Sigmoid colon (tissue), 4 donors: Measurements from ENCODE around the gene NRF1.

Experiments
- EP300 ChIP-seq, 4 donors: sonication (generic); formaldehyde crosslinking; IDR thresholded peaks; one replicate each; pipeline ENCODE4 v1.6.1; 2017; ENCODE audit warnings: antibody characterized with exemption in 4 of 4
- POLR2A ChIP-seq, 2 donors: fragments of 450-650 bp; IDR thresholded peaks; one replicate each; pipeline ENCODE4 v1.6.1; 2016; ENCODE audit warnings: antibody characterized with exemption in 2 of 2, mild to moderate bottlenecking in 2 of 2, moderate library complexity in 2 of 2
- TF ChIP-seq, protein P1 (sequence below), 4 experiments: fragments of 450-650 bp in 3 of 4; fragments of 200-600 bp in 1 of 4; IDR thresholded peaks; one replicate each; pipeline ENCODE4 v1.5.1; 2016 to 2019; ENCODE audit warnings: antibody characterized with exemption in 4 of 4, mild to moderate bottlenecking in 3 of 4, moderate library complexity in 2 of 4

DNA sequence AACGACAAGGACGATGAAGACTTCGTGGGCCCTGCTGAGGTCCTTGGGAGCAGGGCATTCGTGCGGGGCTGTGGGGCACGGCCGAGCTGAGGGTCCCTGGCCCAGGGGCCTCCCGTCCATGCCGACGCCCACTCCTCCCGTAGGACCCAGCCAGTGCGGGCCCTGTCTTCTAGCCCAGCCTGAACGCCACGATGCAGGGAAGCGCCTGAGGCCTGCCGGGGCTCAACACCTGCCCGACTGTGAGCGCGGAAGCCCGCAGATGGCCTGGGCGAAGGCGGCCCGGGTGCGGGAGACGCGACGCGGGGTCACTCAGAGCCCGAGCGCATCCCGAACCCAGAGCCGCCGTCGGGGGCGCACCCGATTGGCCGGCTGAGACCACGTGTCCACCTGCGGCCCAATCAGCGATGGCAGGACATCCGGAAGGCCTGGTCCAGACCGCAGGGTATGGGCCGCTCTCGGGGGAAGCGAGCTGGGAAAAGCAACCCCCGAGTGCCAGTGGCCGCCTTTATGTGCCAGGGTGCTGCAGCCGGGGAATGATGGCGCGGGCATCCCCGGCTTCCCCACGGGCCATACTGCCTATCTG lies 151.0 kb downstream of the NRF1 start:
- TF ChIP-seq, protein P1, sequence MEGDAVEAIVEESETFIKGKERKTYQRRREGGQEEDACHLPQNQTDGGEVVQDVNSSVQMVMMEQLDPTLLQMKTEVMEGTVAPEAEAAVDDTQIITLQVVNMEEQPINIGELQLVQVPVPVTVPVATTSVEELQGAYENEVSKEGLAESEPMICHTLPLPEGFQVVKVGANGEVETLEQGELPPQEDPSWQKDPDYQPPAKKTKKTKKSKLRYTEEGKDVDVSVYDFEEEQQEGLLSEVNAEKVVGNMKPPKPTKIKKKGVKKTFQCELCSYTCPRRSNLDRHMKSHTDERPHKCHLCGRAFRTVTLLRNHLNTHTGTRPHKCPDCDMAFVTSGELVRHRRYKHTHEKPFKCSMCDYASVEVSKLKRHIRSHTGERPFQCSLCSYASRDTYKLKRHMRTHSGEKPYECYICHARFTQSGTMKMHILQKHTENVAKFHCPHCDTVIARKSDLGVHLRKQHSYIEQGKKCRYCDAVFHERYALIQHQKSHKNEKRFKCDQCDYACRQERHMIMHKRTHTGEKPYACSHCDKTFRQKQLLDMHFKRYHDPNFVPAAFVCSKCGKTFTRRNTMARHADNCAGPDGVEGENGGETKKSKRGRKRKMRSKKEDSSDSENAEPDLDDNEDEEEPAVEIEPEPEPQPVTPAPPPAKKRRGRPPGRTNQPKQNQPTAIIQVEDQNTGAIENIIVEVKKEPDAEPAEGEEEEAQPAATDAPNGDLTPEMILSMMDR (IDR thresholded peaks at IDR 0.05), result no peak
- TF ChIP-seq EP300 (IDR thresholded peaks at IDR 0.05) (no peak), POLR2A (IDR thresholded peaks at IDR 0.05) (no peak)
